Gastroesophageal sphincter (tissue), 4 donors: ENCODE measurements around the gene DYRK3. TPM values are rescaled to one million over a fixed set of nuclear protein-coding genes. Genes with fewer than 3 reads are reported as not detected.

Source experiments
- ATAC-seq: fragments of 150-250 bp; one replicate; pipeline ENCODE4 v1.9.1; 2016; ENCODE audit warnings: mild to moderate bottlenecking, moderate library complexity
- H3K27ac ChIP-seq, 4 donors: fragments of 200-600 bp; sonication (generic) in 3 of 4; 1 replicate in 3 of 4; 2 replicates in 1 of 4; pipeline ENCODE4 v1.5.1; 2016 to 2019
- H3K27me3 ChIP-seq: fragments of 200-600 bp; sonication (generic); one replicate; pipeline ENCODE4 v1.5.1; 2019
- H3K36me3 ChIP-seq, 2 donors: fragments of 200-600 bp; sonication (generic); one replicate each; pipeline ENCODE4 v1.5.1; 2019; ENCODE audit warnings: control low read depth in 1 of 2
- H3K4me1 ChIP-seq, 3 donors: fragments of 200-600 bp; sonication (generic); 1 replicate in 2 of 3; 2 replicates in 1 of 3; pipeline ENCODE4 v1.5.1; 2016 to 2019; ENCODE audit warnings: control low read depth in 2 of 3
- H3K4me3 ChIP-seq, 2 donors: fragments of 200-600 bp; sonication (generic); one replicate each; pipeline ENCODE4 v1.5.1; 2019; ENCODE audit warnings: mild to moderate bottlenecking in 1 of 2, moderate library complexity in 1 of 2
- H3K9me3 ChIP-seq, 3 donors: fragments of 200-600 bp; sonication (generic); one replicate each; pipeline ENCODE4 v1.5.1; 2017 to 2019; ENCODE audit warnings: control low read depth in 2 of 3
- EP300 ChIP-seq: sonication (generic); formaldehyde crosslinking; IDR thresholded peaks from one replicate; pipeline ENCODE4 v1.6.1; 2017; ENCODE audit warnings: antibody characterized with exemption, mild to moderate bottlenecking
- POLR2A ChIP-seq, 2 donors: fragments of 450-650 bp; IDR thresholded peaks; one replicate each; pipeline ENCODE4 v1.6.1; 2017; ENCODE audit warnings: antibody characterized with exemption in 2 of 2, mild to moderate bottlenecking in 2 of 2, moderate library complexity in 1 of 2
- POLR2AphosphoS5 ChIP-seq: sonication (generic); formaldehyde crosslinking; IDR thresholded peaks from one replicate; pipeline ENCODE4 v1.6.1; 2017; ENCODE audit warnings: antibody characterized with exemption
- WGBS, 2 donors: methylation state at CpG; one replicate each; pipeline ENCODE4 v1.1.5; 2018; ENCODE audit warnings: low coverage in 1 of 2; 5-methylcytosine and 5-hydroxymethylcytosine counted together
- total RNA-seq, 4 donors: library from RNA; depleted of rRNA; stranded (reverse); fragments of >200 nt; gene quantifications; one replicate each; pipeline ENCODE4 v1.1.0, GENCODE V29; 2016
- TF ChIP-seq, protein P1 (sequence below), 4 experiments: fragments of 200-600 bp in 2 of 4; fragments of 450-650 bp in 2 of 4; sonication (generic) in 1 of 4; IDR thresholded peaks; one replicate each; pipeline ENCODE4 v1.5.1; 2017 to 2019; ENCODE audit warnings: antibody characterized with exemption in 4 of 4, mild to moderate bottlenecking in 2 of 4, moderate library complexity in 2 of 4

DYRK3 gene
- total RNA-seq, 4 donors from 2014 or later: 5.0 to 14.9 (median 8.4) TPM

DNA sequence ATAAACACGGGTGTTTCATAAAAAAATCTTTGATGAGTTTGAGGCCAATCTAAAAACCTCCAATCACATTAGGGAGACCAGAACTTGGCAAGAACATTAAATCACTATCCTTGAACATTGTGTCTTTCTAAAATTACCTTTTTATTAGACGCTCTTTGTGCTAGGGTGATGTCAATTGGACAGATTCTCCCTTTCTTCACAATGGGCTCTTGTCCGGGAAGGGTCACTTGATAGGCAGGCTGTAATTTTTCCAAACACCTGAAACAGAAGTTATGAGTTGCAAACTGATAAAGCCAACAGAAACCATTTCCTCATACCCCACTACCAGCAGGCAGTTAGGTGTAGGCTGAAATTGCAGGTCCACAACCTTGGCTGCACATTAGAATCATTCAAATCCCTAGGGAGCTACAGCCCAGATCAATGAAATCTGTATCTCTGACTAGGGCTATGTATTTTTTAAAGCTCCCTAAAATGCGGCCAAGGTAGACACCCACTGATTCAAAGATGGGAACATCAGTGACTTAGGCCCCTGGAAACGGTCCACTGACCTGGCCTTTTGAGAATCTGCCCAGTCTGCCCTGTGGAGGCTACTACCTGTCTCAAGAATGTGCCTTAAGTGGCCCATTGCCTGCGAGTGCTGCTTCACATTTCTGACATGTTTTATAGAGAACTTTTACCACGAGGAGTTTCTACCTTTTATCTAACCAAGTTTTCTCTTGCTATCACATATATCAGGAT lies 39.6 kb upstream of the DYRK3 start:
- Histone ChIP-seq H3K36me3 (peaks cover 0 to 100% of the 10 kb centered on the region in 2 donors), H3K4me1 (no peaks in the 10 kb centered on the region), H3K4me3 (no peak overlapping the region), H3K9me3 (no peaks in the 10 kb centered on the region), H3K27me3 (no peaks in the 10 kb centered on the region), H3K27ac (no peak overlapping the region)
- WGBS, 2 donors: 86 to 90% methylated on average over 5 to 6 of the region's 7 CpGs
- ATAC-seq: no peak
- no peak for TF ChIP-seq EP300
- TF ChIP-seq POLR2AphosphoS5: no peak
- TF ChIP-seq, protein P1, sequence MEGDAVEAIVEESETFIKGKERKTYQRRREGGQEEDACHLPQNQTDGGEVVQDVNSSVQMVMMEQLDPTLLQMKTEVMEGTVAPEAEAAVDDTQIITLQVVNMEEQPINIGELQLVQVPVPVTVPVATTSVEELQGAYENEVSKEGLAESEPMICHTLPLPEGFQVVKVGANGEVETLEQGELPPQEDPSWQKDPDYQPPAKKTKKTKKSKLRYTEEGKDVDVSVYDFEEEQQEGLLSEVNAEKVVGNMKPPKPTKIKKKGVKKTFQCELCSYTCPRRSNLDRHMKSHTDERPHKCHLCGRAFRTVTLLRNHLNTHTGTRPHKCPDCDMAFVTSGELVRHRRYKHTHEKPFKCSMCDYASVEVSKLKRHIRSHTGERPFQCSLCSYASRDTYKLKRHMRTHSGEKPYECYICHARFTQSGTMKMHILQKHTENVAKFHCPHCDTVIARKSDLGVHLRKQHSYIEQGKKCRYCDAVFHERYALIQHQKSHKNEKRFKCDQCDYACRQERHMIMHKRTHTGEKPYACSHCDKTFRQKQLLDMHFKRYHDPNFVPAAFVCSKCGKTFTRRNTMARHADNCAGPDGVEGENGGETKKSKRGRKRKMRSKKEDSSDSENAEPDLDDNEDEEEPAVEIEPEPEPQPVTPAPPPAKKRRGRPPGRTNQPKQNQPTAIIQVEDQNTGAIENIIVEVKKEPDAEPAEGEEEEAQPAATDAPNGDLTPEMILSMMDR (IDR thresholded peaks at IDR 0.05): no peak
- no peak for TF ChIP-seq POLR2A (IDR thresholded peaks at IDR 0.05)

DNA sequence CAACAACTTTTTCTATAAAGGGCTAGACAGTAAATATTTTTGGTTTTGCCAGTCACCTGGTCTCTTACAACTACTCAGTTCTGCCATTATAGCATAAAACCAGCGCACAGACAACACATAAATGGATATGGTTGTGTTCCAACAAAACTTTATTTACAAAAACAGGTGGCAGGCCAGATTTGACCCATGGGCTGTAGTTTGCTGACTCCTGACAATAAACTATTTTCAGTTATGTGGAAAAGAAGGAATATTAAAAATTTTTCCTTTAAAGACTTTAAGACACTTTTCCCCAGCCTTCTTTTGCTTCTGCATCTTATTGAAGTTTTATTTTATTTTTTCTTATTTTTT lies 39.0 kb upstream of the DYRK3 start:
- peaks cover 0 to 100% of the 10 kb centered on the region in 2 donors for H3K36me3 ChIP-seq
- no peaks in the 10 kb centered on the region for H3K4me1 ChIP-seq
- H3K27me3 ChIP-seq: no peaks in the 10 kb centered on the region
- H3K27ac ChIP-seq: no peak overlapping the region
- 100% methylated on average over 1 of the region's 1 CpG for WGBS, 2 donors
- H3K4me3 ChIP-seq: no peak overlapping the region
- no peak for ATAC-seq
- no peaks in the 10 kb centered on the region for H3K9me3 ChIP-seq
- TF ChIP-seq POLR2AphosphoS5 (no peak), POLR2A (IDR thresholded peaks at IDR 0.05) (no peak), EP300 (no peak)
- TF ChIP-seq, protein P1 (IDR thresholded peaks at IDR 0.05): no peak

- peaks cover 0 to 100% of the 10 kb centered on the region in 2 donors for H3K36me3 ChIP-seq
- no peaks in the 10 kb centered on the region for H3K27me3 ChIP-seq
- no peaks in the 10 kb centered on the region for H3K4me1 ChIP-seq
- no peak for TF ChIP-seq POLR2AphosphoS5
- TF ChIP-seq EP300: no peak
- TF ChIP-seq, protein P1 (IDR thresholded peaks at IDR 0.05): no peak
- TF ChIP-seq POLR2A (IDR thresholded peaks at IDR 0.05): no peak
- 84 to 88% methylated on average over 3 of the region's 3 CpGs for WGBS, 2 donors
- ATAC-seq: no peak
- H3K4me3 ChIP-seq: no peak overlapping the region
- H3K27ac ChIP-seq: no peak overlapping the region
- H3K9me3 ChIP-seq: no peaks in the 10 kb centered on the region
These were observed 34.8 kb upstream of the DYRK3 start for GRCh38 chr1:206600527-206600926.

DNA sequence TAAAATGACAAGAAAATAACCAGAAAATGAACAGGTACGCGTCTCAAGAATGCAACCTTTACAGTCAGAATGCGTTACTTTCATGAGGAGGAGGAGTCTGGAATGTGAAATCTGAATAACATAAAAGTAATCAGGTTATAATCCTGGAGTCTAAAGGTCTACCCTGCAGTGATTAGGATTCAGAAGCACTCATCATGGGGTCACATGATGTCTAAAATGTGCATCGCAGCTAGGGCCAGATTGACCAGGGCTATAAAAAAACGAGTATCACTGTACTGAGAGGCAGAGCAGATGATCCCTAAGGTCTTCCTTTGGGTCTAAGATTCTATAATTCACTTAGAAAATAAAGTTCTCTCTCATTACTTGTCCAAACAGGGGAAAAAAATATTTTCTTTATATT lies 30.5 kb upstream of the DYRK3 start:
- Histone ChIP-seq H3K27ac (no peak overlapping the region), H3K36me3 (peaks cover 7 to 99% of the 10 kb centered on the region in 2 donors), H3K4me1 (peaks cover 0 to 5% (median 0%) of the 10 kb centered on the region in 3 donors), H3K27me3 (no peaks in the 10 kb centered on the region), H3K4me3 (no peak overlapping the region), H3K9me3 (no peaks in the 10 kb centered on the region)
- no peak for ATAC-seq
- TF ChIP-seq POLR2AphosphoS5: no peak
- TF ChIP-seq, protein P1 (IDR thresholded peaks at IDR 0.05): no peak
- TF ChIP-seq EP300: no peak
- no peak for TF ChIP-seq POLR2A (IDR thresholded peaks at IDR 0.05)
- WGBS, 2 donors: 80 to 87% methylated on average over 5 of the region's 5 CpGs

- WGBS, 2 donors: 45 to 53% methylated on average over 3 of the region's 3 CpGs
These were observed 28.5 kb upstream of the DYRK3 start for GRCh38 chr1:206606867-206607266.

More at GRCh38 chr1:206606867-206607266, 28.5 kb upstream of the DYRK3 start:
- no peak for ATAC-seq
- TF ChIP-seq, protein P1 (IDR thresholded peaks at IDR 0.05): peak in 1 of 4 experiments; percentile 14
- TF ChIP-seq POLR2A (IDR thresholded peaks at IDR 0.05): no peak
- no peak overlapping the region for H3K27ac ChIP-seq
- H3K9me3 ChIP-seq: no peaks in the 10 kb centered on the region
- peaks cover 3 to 23% (median 7%) of the 10 kb centered on the region in 3 donors for H3K4me1 ChIP-seq
- no peaks in the 10 kb centered on the region for H3K27me3 ChIP-seq
- peaks cover 7 to 91% of the 10 kb centered on the region in 2 donors for H3K36me3 ChIP-seq
- no peak overlapping the region for H3K4me3 ChIP-seq
